ENCODE measurements around the gene SLC38A10. TPM values are rescaled to one million over a fixed set of nuclear protein-coding genes. Genes with fewer than 3 reads are reported as not detected.
A peak's percentile ranks its signal among the peaks of the same experiment; 100 is the strongest.

The SLC38A10 gene
- total and polyA plus RNA-seq, 2 of the 13 experiments (the other 11 are each of a cell fraction or from before 2014, with no cell fraction given), result 23.4 to 55.8 TPM

- in situ Hi-C loops (cut with HindIII; ENCODE audit: extremely low pct_ligation_motif_present, low pct_unique_long_range_greater_than_20kb) (no loop called here), intact Hi-C loops (cut with micrococcal nuclease; ENCODE audit: unreplicated experiment) (no loop called here)
- no peak for DNase-seq (ENCODE audit: low spot score)
- H3K4me1 ChIP-seq (ENCODE audit: insufficient read depth, low read length), result peaks cover 31% of the 10 kb centered on the region
- no peaks in the 10 kb centered on the region for H3K9me3 ChIP-seq (ENCODE audit: low read length)
- no TSS peak for BruUV-seq (replicated peaks)
- 94% methylated on average over 30 of the region's 31 CpGs for WGBS (ENCODE audit: low lambda C conversion rate)
- no peak overlapping the region for H3K4me3 ChIP-seq (replicated peaks in 1 of 3; ENCODE audit: insufficient read depth in 1 of 3, low read depth in 2 of 3, low read length in 3 of 3)
- no peak overlapping the region for H3K27ac ChIP-seq (ENCODE audit: extremely low read length, insufficient read depth, low read length)
- no peak overlapping the region for H2AFZ ChIP-seq (ENCODE audit: low read length)
- no peaks in the 10 kb centered on the region for H3K27me3 ChIP-seq (ENCODE audit: control insufficient read depth in 1 of 2, insufficient read depth in 2 of 2, low read length in 2 of 2)
- H3K79me2 ChIP-seq (ENCODE audit: insufficient read depth, low read length), result no peaks in the 10 kb centered on the region
- no peak for ATAC-seq
- POLR2A ChIA-PET, result interaction anchor here (1.1 kb wide), 1 partner anchor 27 kb away, joined by 3 read pairs; the partner anchor contains the start of gene CEP131
- no peak for FAIRE-seq
- TF ChIP-seq ZFAT (CRISPR knock-in tag; conservative IDR thresholded peaks at IDR 0.05) (no peak), AGO1 (IDR thresholded peaks at IDR 0.05; ENCODE audit: low read depth, low read length, poor library complexity, severe bottlenecking) (peak; percentile 5)
- peaks cover 16 to 20% of the 10 kb centered on the region in 2 experiments for H3K36me3 ChIP-seq (replicated peaks in 1 of 2; ENCODE audit: control insufficient read depth in 1 of 2, insufficient read depth in 2 of 2, low read length in 2 of 2)
- H4K20me1 ChIP-seq (ENCODE audit: insufficient read depth, low read length), result peaks cover 4% of the 10 kb centered on the region; the same call in 1 of the 2 replicates
- no peak overlapping the region for H3K4me2 ChIP-seq (ENCODE audit: low read depth, low read length)
- no peak overlapping the region for H3K9ac ChIP-seq (ENCODE audit: insufficient read depth, low read depth, low read length)
- CTCF ChIA-PET (ENCODE audit: low intra/inter-chr PET ratio, low total read pairs), result no interaction called here
Observed at GRCh38 chr17:81250286-81251093, 44.6 kb downstream of the SLC38A10 start.

DNA sequence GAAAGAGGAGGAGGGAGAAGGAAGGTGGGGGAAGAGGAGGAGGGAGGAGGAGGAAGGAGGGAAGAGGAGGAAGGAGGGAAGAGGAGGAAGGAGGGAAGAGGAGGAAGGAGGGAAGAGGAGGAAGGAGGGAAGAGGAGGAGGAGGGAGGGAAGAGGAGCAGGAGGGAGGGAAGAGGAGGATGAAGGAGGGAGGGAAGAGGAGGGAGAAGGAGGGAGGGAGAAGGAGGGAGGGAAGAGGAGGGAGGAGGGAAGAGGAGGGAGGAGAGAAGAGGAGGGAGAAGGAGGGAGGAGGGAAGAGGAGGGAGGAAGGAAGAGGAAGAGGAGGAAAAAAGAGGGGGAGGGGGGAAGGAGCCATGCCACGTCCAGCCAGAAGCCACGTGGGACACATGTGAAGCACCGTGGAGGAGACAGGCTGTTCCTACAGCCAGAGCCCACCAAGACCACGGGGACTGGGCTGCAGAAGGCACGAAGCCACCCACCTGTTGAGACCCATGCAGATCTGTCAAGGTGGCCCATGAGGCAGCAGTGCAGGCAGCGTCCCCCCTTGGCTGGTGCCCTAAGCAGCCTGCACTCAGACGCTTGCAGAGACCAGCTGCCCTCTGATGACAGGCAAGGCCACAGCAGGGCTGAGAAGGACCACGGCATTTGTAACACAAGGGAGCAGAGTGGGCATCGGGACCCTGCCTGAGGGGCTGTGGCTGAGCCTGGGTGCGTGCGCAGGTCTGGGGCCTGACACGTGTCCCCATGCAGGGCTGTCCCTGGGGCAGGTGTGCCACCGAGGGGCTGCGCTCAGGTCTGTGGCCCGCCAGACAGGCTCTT lies 45.7 kb downstream of the SLC38A10 start:
- intact Hi-C loops (cut with micrococcal nuclease; ENCODE audit: unreplicated experiment), result no loop called here
- DNase-seq (ENCODE audit: low spot score) (peak; percentile 32), ATAC-seq (no peak), FAIRE-seq (peak; percentile 80)
- POLR2A ChIA-PET, result no interaction called here
- Histone ChIP-seq H3K9ac (ENCODE audit: insufficient read depth, low read depth, low read length) (no peak overlapping the region), H3K4me3 (replicated peaks in 1 of 3; ENCODE audit: insufficient read depth in 1 of 3, low read depth in 2 of 3, low read length in 3 of 3) (no peak overlapping the region), H3K79me2 (ENCODE audit: insufficient read depth, low read length) (no peaks in the 10 kb centered on the region), H2AFZ (ENCODE audit: low read length) (no peak overlapping the region), H3K27ac (ENCODE audit: extremely low read length, insufficient read depth, low read length) (no peak overlapping the region), H3K4me1 (ENCODE audit: insufficient read depth, low read length) (peaks cover 31% of the 10 kb centered on the region), H4K20me1 (ENCODE audit: insufficient read depth, low read length) (peaks cover 4% of the 10 kb centered on the region; the same call in 1 of the 2 replicates), H3K4me2 (ENCODE audit: low read depth, low read length) (no peak overlapping the region), H3K9me3 (ENCODE audit: low read length) (no peaks in the 10 kb centered on the region), H3K27me3 (ENCODE audit: control insufficient read depth in 1 of 2, insufficient read depth in 2 of 2, low read length in 2 of 2) (no peaks in the 10 kb centered on the region), H3K36me3 (replicated peaks in 1 of 2; ENCODE audit: control insufficient read depth in 1 of 2, insufficient read depth in 2 of 2, low read length in 2 of 2) (peaks cover 16 to 20% of the 10 kb centered on the region in 2 experiments; a peak in 4 of 5 replicates)
- no TSS peak for BruUV-seq (replicated peaks)
- CTCF ChIA-PET (ENCODE audit: low intra/inter-chr PET ratio, low total read pairs), result no interaction called here
- WGBS (ENCODE audit: low lambda C conversion rate), result 93% methylated on average over 11 of the region's 15 CpGs
- in situ Hi-C loops (cut with HindIII; ENCODE audit: extremely low pct_ligation_motif_present, low pct_unique_long_range_greater_than_20kb), result no loop called here
- TF ChIP-seq CHD2 (IDR thresholded peaks at IDR 0.05; ENCODE audit: low read depth, low read length) (no peak), PCBP2 (optimal IDR thresholded peaks at IDR 0.05; ENCODE audit: low read depth, low read length, poor library complexity, severe bottlenecking) (peak; percentile 100), HNRNPK (IDR thresholded peaks at IDR 0.05; ENCODE audit: low read depth, low read length, poor library complexity, severe bottlenecking) (peak; percentile 82), PCBP1 (IDR thresholded peaks at IDR 0.05; ENCODE audit: borderline replicate concordance, low read depth, low read length) (peak; percentile 84), AGO1 (IDR thresholded peaks at IDR 0.05; ENCODE audit: low read depth, low read length, poor library complexity, severe bottlenecking) (peak; percentile 7), RBM22 (optimal IDR thresholded peaks at IDR 0.05; ENCODE audit: low read length) (peak; percentile 60)

All from HepG2 (cell line).